ENCODE results near the gene KCNQ2.

Gene KCNQ2

GRCh38 chr20:63500902-63501817 is 28.7 kb upstream of the KCNQ2 start:
- DNase-seq, result no peak

GRCh38 chr20:63500151-63500901 is 27.9 kb upstream of the KCNQ2 start:
- no peak for DNase-seq

- DNase-seq, result no peak
Measured at GRCh38 chr20:63499338-63499969, 27.0 kb upstream of the KCNQ2 start.

- DNase-seq, result peak; percentile 50
Measured at GRCh38 chr20:63498960-63499337, 26.5 kb upstream of the KCNQ2 start, which contains the start of gene EEF1A2. EEF1A2 (minus strand) TSS chr20:63499083; CDS start chr20:63497763, 1,320 bp downstream.

- DNase-seq, result no peak
Measured at GRCh38 chr20:63497946-63498935, 25.8 kb upstream of the KCNQ2 start.

- no peak for DNase-seq
Measured at GRCh38 chr20:63497138-63497945, 24.9 kb upstream of the KCNQ2 start.

- DNase-seq, result no peak
Measured at GRCh38 chr20:63496596-63497120, 24.2 kb upstream of the KCNQ2 start.

GRCh38 chr20:63495741-63496595 is 23.5 kb upstream of the KCNQ2 start:
- peak; percentile 82 for DNase-seq

- DNase-seq, result no peak
Measured at GRCh38 chr20:63495167-63495720, 22.8 kb upstream of the KCNQ2 start.

GRCh38 chr20:63494420-63495166 is 22.1 kb upstream of the KCNQ2 start:
- no peak for DNase-seq

- no peak for DNase-seq
Measured at GRCh38 chr20:63494084-63494419, 21.6 kb upstream of the KCNQ2 start.

- no peak for DNase-seq
Measured at GRCh38 chr20:63493563-63494020, 21.1 kb upstream of the KCNQ2 start.

- no peak for DNase-seq
Measured at GRCh38 chr20:63492982-63493381, 20.5 kb upstream of the KCNQ2 start.

GRCh38 chr20:63492518-63492917 is 20.1 kb upstream of the KCNQ2 start:
- no peak for DNase-seq

- DNase-seq, result no peak
Measured at GRCh38 chr20:63491635-63492230, 19.3 kb upstream of the KCNQ2 start.

GRCh38 chr20:63491078-63491477 is 18.6 kb upstream of the KCNQ2 start:
- DNase-seq, result no peak

- no peak for DNase-seq
Measured at GRCh38 chr20:63490416-63490815, 18.0 kb upstream of the KCNQ2 start.
